Cardiac muscle cell (in vitro differentiated cells and primary cell): ENCODE measurements around the gene TNS1. TPM values are rescaled to one million over a fixed set of nuclear protein-coding genes. Genes with fewer than 3 reads are reported as not detected.

Experiments used
- DNase-seq, 2 donors: peaks; one replicate each; pipeline versions ENCODE4 v3.0.0 to v3.0.0-alpha.2; 2010 to 2017; ENCODE audit warnings: low read depth in 1 of 2, low spot score in 1 of 2
- H3K27ac ChIP-seq: fragments of 200-600 bp; sonication (generic); 2 replicates; pipeline ENCODE4 v1.5.1; 2016
- H3K27me3 ChIP-seq: fragments of 200-600 bp; sonication (generic); 2 replicates; pipeline ENCODE4 v1.6.0; 2016; ENCODE audit warnings: control low read depth
- H3K36me3 ChIP-seq: fragments of 200-600 bp; sonication (generic); 2 replicates; pipeline ENCODE4 v1.5.1; 2016; ENCODE audit warnings: control low read depth
- H3K4me1 ChIP-seq: fragments of 200-600 bp; sonication (generic); 2 replicates; pipeline ENCODE4 v1.8.1; 2017; ENCODE audit warnings: low read depth, mild to moderate bottlenecking, mixed run types
- H3K4me3 ChIP-seq: fragments of 200-600 bp; sonication (generic); 2 replicates; pipeline ENCODE4 v1.5.1; 2016; ENCODE audit warnings: mild to moderate bottlenecking
- H3K9me3 ChIP-seq: fragments of 200-600 bp; sonication (generic); 2 replicates; pipeline ENCODE4 v1.5.1; 2017; ENCODE audit warnings: low read depth, mild to moderate bottlenecking, control low read depth
- CTCF ChIP-seq: IDR thresholded peaks from 2 replicates; pipeline ENCODE4 v1.5.1; 2012; ENCODE audit warnings: low read depth, mild to moderate bottlenecking, low read length
- polyA plus RNA-seq: library from polyadenylated mRNA; unstranded; fragments of >200 nt; fragmentation: Nextera tagmentation; extraction: Ambion mirVana; gene quantifications from 2 replicates; pipeline ENCODE4 v1.2.1, GENCODE V29; 2016
- total RNA-seq: library from RNA; depleted of rRNA; stranded (reverse); fragments of >200 nt; gene quantifications from 2 replicates; pipeline ENCODE4 v1.2.3, GENCODE V29; 2016

Gene TNS1
- total and polyA plus RNA-seq, 2 experiments from 2014 or later = 16.7 to 44.3 TPM

GRCh38 chr2:217954971-217955740, 47.6 kb downstream of the TNS1 start:
- H3K27ac ChIP-seq = no peak overlapping the region
- no peaks in the 10 kb centered on the region for H3K27me3 ChIP-seq
- H3K9me3 ChIP-seq = no peaks in the 10 kb centered on the region
- no peak for DNase-seq
- peaks cover 23% of the 10 kb centered on the region for H3K4me1 ChIP-seq
- TF ChIP-seq CTCF = no peak
- no peaks in the 10 kb centered on the region for H3K36me3 ChIP-seq
- no peak overlapping the region for H3K4me3 ChIP-seq

- Histone ChIP-seq H3K36me3 (no peaks in the 10 kb centered on the region), H3K4me1 (peaks cover 20% of the 10 kb centered on the region), H3K9me3 (no peaks in the 10 kb centered on the region), H3K4me3 (no peak overlapping the region), H3K27me3 (no peaks in the 10 kb centered on the region), H3K27ac (no peak overlapping the region)
- TF ChIP-seq CTCF = no peak
- DNase-seq = no peak
These were observed 48.3 kb downstream of the TNS1 start for GRCh38 chr2:217954469-217954868.

- Histone ChIP-seq H3K27me3 (no peaks in the 10 kb centered on the region), H3K4me1 (peaks cover 23% of the 10 kb centered on the region), H3K9me3 (no peaks in the 10 kb centered on the region), H3K4me3 (no peak overlapping the region), H3K27ac (no peak overlapping the region), H3K36me3 (no peaks in the 10 kb centered on the region)
- no peak for DNase-seq
- no peak for TF ChIP-seq CTCF
These were observed 48.7 kb downstream of the TNS1 start for GRCh38 chr2:217954051-217954450.

GRCh38 chr2:217953531-217953932, 49.3 kb downstream of the TNS1 start:
- no peaks in the 10 kb centered on the region for H3K36me3 ChIP-seq
- peak in 1 of 2 donors; percentile 48 for DNase-seq
- no peak for TF ChIP-seq CTCF
- H3K4me1 ChIP-seq = peaks cover 23% of the 10 kb centered on the region
- H3K4me3 ChIP-seq = no peak overlapping the region
- H3K27me3 ChIP-seq = no peaks in the 10 kb centered on the region
- no peak overlapping the region for H3K27ac ChIP-seq
- H3K9me3 ChIP-seq = no peaks in the 10 kb centered on the region

GRCh38 chr2:217953011-217953481, 49.7 kb downstream of the TNS1 start:
- no peaks in the 10 kb centered on the region for H3K36me3 ChIP-seq
- no peak overlapping the region for H3K4me3 ChIP-seq
- peak in 1 of 2 donors; percentile 46 for DNase-seq
- TF ChIP-seq CTCF = no peak
- peaks cover 23% of the 10 kb centered on the region for H3K4me1 ChIP-seq
- H3K9me3 ChIP-seq = no peaks in the 10 kb centered on the region
- no peaks in the 10 kb centered on the region for H3K27me3 ChIP-seq
- H3K27ac ChIP-seq = no peak overlapping the region
